HS-5 (cell line): ENCODE measurements around the gene PLA2G4C.

ENCODE experiments used
- DNase-seq: peaks from one replicate; pipeline ENCODE4 v3.0.0-alpha.2; 2012; ENCODE audit warnings: low read depth

PLA2G4C gene, protein sequence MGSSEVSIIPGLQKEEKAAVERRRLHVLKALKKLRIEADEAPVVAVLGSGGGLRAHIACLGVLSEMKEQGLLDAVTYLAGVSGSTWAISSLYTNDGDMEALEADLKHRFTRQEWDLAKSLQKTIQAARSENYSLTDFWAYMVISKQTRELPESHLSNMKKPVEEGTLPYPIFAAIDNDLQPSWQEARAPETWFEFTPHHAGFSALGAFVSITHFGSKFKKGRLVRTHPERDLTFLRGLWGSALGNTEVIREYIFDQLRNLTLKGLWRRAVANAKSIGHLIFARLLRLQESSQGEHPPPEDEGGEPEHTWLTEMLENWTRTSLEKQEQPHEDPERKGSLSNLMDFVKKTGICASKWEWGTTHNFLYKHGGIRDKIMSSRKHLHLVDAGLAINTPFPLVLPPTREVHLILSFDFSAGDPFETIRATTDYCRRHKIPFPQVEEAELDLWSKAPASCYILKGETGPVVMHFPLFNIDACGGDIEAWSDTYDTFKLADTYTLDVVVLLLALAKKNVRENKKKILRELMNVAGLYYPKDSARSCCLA

DNA sequence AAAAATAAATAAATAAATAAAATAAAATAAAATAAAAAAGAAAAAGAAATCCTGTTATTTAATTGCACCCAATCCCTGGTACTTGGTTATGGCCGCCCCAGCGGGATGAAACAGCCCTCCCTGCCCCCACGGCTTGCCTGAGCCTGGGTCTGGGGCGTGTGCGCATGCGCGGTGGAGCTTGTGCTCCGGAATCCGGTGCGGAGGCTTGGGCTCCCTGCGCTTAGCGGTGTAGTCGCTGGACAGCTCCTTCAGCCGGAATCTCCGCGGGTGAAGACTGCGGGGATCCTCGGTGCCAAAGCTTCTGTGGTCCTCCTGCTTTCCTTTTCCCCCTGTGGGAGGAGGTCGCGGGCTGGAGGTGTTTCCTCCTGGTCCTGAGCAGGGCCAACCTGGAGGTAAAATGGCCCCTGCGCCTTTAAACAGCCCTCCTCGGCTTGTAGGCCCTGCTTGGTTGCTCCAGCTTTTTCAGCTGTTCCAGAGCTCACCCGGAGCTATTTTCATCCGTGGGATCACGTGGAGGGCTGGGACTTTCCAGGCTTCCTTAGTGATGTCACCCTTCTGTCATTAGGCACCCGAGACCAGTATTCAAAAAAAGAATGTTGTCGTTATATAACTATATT is at the start of gene PLA2G4C:
PLA2G4C (minus strand) TSS at position 468 of the 617 bp plus-strand sequence. CDS start 4,288 bp downstream, outside the sequence.
- DNase-seq = peak; percentile 58

DNA sequence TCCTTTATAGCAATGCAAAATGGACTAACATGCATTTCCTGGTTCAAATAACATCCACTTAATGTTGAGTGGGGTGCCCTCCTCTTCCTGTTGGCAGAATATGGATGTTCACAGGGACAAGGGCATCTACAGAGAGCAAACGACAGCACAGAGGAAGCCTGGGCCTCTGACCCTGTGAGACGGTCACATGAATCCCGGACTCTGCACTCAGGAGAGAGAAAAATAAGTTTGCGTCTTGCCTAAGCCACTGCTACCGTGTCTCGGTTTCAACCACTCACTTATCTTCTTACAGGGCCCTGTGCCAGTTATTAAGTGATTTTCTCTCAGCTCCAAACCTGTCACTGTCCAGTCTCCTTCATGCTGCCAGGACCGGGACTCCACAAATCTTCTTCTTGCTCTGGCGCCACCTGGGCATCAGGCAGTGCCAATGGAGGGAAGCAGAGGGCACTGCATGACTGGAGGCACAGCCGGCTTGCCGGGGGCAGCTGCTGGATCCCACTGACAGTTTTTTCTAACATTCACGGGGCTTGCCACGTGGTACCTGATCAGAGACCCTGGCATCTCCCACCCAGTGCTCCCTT is 47.7 kb upstream of the PLA2G4C start:
- no peak for DNase-seq

DNA sequence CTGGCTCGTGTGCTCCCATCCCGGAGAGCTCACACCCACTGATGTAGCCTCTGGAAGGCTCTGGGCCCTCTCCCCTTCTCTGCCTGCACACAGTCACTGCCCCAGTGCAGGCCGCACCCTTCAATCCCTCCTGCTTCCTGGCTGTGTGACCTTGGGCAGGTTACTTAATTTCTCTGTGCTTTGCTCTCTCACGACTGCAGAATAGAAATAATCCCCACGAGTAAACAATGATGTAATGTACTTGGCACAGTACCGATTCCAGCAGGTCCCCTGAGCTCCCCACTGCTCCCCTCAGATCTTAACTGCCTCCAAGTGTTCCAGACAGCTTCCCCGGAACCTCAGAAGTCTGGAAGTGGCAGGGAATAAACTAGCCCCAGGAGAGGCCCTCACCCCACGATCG is 43.4 kb upstream of the PLA2G4C start:
- no peak for DNase-seq

DNA sequence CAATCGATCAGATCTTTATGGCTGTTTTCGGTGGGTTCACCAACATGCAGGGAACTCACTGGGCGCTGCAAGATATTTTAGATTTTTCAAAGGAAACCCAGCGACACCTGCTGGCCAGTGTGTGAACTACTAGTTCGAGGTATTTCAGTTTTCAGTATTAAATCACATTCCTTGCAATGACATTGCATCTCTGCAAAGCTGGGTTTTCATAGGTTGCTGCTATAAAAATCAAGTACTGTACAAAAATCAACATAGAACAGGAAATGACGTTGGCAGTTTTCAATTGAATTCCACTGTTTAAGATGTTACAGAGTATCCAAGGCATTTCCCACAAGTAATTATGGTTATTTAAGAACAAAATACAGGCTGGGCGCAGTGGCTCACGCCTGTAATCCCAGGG is 41.9 kb upstream of the PLA2G4C start:
- DNase-seq = peak; percentile 29

DNA sequence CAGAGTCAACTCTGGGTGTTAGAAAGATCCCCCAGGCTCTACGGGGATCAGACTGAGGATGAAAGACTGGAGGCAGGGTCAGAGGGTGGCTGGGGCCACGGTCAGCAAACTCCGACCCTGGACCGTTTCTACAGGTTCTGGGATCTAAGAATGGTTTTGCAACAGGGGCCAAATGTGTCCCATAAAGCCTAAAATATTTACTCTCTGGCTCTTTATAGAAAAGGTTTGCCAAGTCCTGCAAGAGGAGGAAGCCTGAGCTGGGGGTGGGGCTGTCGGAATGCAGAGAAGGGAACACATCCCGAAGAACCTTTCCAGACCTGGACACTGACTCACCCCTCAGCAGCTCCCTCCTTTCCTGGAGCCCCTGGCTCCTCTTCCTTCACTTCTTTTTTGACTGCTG is 38.8 kb upstream of the PLA2G4C start:
- no peak for DNase-seq

DNA sequence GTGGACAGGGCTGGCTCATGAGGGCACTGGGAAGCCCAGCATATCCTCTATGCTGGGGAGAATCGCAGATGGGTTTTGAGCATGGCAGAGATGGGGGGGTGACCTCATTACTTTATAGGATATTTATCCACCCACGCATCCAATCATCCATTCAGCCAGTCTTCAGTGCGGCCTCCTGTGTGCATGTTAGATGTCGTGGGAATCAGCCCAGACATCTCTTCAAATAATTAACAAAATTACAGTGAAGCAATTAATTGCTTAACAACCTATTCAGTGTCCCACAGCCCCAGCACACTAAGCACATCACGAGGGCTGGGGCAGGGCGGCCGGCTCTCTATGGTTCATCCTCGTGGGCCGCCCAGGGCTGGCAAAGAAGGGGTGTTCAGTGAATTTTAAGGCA is 38.0 kb upstream of the PLA2G4C start:
- DNase-seq = no peak

DNA sequence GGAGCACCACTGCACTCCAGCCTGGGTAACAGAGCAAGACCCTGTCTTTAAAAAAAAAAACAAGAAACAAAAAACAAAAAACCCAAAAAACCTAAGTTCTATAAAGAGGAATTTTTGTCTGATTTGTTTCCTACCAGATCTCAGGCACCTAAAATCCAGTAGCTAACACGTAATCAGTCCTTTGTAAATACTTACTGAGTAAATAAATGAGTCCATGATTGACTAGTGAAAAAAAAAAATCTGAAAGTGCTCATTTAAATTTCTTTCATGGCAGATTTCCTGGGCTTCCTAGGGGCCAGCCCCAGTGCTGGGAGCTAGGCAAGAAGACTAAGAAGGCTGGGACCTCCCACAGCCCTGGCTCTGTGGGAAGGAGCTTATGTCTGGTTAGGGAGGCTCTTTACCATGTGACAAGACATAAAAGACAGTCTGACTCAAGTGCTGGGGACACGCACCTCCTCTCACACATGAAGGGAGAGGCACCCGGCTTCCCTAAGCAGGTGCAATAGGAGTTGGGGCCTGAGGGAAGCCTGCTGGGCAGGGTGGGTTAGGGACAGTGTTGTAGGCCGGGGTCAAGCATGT is 37.1 kb upstream of the PLA2G4C start:
- DNase-seq = no peak

DNA sequence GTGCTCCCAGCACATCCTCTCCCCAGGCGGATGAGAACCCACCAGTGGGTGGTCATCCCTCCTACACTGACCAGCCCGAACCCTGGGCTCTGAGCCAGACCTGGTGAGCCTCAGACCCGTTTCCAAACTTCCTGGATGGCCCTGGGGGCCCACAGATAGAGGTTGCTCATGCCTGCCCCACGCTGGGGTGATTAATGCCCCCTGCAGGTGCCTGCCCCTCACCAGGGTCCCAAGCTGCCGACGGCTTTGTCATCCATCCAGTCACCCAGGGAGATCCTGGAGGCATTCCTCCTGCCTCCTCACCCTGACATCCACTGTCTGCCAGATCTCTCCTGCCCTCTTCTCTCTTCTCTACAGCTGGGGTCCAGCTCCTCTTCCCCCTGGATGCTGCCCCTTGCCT is 28.4 kb upstream of the PLA2G4C start:
- DNase-seq = no peak

DNA sequence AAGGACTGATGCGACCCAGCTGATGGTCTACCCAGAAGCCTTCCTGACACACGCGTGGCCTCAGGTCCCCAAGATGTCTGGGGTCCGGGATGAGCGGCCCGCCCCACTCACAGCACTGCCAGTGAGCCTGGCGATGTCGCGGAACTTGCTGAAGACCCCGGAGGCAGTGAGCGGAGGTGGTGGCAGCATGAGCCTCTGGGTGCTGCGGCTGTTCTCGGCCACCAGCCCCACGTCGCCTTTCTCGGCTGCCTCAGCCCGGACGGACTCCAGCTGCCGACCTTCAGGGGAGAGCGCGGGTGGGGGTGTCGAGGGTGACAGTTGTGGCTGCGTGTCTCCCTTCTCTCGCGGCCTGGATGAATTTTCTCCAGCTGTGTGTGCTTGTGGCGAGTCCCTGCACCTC is 26.8 kb upstream of the PLA2G4C start:
- DNase-seq = no peak

DNA sequence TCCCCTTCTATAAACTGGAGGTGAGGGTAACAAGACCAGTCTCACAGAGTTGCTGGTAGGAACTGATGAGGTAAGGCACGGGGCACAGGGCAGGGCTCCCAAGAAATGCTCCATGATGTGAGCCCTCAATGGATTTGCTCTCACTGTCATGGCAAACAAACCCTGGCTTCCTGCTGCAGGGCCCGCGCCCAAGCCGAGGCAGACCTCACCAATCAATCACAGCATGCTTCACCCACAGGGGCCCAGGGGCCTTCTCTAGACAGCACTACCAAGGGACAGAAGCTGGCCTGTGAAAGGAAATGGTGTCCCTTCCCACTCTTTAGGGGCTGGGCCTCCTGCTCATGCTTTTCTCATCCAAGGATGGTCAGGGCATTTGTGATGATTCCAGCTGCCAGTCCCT is 25.9 kb upstream of the PLA2G4C start:
- no peak for DNase-seq

DNA sequence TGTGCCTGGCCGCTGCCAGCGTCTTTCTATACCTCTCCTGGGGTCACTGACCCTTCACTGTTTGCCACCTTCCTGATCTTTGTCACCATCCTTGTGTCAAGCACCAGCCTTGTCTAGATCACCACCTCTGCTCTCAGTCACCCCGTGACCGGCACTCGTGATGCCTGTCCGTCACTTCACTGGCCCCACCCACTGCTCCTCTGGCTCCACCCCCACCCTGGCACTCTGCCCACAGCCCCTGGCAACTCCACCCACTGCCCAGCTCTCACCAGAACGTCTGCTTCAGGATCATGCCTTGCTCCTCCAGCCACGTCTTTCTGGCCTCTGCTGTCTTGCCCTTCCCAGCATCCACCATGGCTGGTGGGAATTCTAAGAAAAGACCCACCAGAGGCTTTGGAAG is 24.8 kb upstream of the PLA2G4C start:
- no peak for DNase-seq

DNA sequence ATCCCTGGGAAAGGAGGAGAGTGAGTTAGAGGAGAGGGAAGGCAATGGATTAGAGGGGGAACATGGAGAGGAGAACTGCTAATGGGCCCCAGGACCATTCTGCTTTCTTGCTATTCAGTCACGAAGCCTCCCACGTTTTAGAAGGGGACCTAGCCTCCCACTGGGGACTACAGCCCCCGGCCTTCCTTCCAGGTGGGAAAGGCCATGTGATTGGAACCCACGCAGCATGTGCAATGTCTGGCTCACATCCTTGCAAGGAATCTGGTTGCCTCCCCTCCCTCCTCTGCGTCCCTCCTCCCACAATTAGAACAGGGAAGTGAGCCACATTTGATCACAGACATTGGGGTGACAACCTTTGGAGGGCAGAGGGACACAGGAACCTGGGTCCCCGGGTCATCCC is 22.5 kb upstream of the PLA2G4C start:
- no peak for DNase-seq

DNA sequence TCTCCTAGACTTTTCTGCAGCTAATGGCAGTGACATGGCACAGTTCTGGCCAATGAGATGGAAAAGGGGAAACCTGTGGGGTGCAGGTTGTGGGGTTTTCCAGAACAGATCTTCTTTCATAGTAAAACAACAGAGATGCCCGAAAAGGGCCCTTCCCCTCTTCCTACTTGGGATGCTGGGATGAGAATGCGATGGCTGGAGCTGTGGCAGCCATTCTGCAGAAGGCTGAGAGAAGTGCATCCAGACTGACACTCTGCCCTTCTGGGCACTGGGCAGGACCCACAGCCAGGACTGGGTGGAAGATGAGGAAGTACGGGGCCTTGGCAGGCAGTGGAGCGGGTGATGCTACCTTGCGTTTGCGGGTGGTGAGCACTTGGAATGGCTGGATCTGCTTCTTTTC is 16.9 kb upstream of the PLA2G4C start:
- no peak for DNase-seq

DNA sequence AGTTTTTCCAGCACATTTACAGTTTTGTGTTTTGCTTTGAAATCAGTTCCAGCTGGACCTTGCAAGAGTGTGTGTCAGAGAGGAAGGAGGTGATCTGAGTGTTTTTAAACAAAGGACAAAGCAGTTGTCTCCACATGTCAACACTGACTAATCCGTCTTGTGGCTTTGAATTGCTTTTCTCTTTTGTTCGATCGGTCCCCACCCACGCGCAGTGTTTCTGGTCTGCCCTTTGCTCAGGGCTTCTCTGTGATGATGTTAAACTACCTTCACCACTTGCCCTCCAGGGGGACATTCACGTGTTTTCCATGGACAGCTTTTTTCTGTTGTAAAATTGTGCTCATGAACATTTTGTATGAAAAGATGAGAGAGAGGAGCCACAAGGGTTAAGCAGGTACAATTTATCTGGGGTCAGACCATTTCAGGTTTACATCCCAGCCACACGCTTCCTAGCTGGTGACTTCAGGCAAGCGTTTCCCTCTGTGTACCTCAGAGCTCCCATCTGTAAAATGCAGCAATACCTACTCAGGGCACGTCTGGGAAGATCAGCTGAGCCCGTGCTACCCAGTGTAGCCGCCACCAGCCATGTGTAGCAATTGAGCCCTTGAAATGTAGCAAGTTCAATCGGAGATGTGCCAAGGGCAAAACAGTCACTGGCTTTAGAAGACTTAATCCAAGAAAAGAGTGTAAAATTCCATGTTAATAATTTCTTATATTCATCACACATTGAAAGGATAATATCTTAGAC is 13.5 kb upstream of the PLA2G4C start:
- peak; percentile 68 for DNase-seq

DNA sequence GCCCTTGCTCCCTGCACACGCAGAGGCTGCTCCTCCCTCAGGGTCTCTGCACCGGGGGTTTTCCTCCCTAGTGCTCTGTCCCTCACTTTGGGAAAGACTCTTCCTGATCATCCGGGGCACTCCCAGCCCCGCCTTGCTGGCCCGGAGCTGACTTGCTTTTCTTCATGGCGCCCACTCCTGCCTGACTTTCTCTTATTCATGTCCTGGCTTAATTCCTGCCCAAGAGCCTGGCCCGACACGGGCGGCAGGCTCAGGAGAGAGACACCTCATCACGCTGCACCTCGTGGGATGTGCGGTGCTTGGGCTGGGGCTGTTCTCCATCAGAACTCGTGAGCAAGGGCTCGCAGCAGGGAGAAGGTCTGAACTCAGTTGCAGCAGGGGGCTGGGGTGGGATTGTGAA is 11.8 kb upstream of the PLA2G4C start:
- no peak for DNase-seq

DNA sequence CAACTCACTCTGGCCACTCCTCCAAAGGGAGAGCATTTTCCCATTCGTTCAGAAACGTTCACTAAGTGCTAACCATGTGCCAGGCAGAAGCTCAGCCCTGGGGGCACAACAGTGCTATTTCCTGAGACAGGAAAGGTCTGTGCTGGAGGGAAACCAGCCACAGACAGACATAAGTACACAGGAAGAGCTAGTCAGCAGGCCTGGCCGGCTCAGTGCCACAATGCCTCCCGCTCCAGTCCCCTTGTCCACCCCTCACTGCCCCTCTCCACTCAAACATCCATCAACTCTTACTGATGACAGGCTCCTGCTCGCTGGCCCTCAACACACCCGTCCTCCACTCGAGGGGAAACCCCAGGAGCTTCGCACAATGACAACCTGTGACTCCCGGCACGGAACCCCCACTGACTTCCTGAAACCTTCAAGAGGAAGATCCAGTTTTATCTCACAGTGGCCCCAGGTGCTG is 11.3 kb upstream of the PLA2G4C start:
- DNase-seq = no peak

DNA sequence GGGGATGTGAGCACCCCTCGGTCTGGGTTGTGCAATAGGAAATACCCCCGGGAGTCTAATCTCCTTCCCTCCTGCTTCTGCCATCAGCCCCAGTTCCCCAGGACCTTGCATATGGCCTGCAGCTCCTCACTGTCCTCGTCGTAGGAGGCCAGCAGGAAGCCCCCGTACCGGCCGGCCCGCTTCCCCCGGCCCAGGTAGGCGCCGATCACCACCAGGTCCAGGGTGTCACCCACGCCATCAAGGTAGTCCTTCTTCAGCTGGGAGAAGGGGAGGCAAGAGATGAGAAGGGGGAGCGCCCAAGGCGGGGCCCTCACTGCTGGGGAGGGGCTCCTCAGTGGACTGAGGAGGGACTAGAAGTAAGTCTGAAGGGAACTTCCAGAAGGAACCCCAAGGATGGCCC is 10.4 kb upstream of the PLA2G4C start:
- DNase-seq = no peak

DNA sequence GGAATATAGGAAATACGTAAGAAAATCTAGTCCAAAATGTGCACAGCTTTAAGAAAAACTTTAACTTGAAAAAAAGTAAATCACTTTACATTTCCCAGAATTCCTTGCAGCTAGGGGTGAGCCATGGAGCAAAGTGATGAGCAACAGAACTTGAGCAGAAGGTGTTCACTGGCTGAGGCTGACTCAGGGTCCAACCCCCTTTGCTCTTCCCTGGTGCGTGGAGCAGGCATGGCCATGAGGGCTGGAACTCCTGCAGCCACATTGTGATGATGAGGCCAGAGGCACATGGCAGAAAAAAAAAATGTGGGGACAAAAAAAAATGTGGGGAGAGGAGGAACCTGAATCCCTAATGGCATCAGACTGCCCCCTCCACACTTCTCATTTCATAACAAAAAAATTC is 9.9 kb upstream of the PLA2G4C start:
- DNase-seq = no peak

DNA sequence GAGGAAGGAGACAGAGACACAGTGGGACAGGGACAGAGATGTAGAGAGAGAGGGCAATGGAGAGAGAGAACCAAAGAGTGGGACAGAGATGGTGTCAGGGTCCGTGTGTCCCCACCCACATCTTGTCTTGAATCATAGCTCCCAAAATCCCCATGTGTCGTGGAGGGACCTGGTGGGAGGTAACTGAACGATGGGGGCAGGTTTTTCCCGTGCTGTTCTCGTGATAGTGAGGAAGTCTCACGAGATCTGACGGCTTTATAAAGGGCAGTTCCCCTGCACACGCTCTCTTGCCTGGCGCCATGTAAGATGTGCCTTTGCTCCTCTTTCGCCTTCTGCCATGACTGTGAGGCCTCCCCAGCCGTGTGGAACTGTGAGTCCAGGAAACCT is 7.5 kb upstream of the PLA2G4C start:
- no peak for DNase-seq

DNA sequence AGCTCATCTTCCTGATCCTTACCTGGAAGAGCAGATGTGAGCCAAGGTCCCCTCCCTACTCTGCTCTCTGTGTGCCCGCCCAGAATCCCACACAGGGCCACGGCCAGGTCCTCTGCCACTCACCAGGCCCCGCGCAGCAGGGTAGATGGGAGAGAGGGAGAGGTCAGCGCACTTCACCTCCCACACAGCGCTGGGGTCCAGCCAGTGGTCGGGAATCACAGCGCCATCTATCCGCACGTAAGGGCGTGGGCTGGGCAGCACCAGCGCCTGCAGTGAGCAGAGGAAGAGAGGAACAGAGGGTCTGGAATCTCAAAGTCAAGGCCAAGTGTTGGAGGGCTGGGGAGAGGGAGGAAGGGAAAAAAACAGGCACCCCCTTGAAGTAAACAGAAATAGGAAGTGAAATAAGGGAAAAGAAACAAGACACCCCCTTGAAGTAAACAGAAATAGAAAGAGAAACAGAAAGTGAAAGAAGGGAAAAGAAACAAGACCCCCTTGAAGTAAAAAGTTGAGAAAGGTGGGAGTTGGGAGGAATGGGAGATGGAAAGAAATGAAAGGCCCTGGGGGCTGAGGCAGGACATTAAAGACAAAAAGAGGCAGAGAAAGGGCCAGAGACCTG is 7.0 kb upstream of the PLA2G4C start:
- no peak for DNase-seq

DNA sequence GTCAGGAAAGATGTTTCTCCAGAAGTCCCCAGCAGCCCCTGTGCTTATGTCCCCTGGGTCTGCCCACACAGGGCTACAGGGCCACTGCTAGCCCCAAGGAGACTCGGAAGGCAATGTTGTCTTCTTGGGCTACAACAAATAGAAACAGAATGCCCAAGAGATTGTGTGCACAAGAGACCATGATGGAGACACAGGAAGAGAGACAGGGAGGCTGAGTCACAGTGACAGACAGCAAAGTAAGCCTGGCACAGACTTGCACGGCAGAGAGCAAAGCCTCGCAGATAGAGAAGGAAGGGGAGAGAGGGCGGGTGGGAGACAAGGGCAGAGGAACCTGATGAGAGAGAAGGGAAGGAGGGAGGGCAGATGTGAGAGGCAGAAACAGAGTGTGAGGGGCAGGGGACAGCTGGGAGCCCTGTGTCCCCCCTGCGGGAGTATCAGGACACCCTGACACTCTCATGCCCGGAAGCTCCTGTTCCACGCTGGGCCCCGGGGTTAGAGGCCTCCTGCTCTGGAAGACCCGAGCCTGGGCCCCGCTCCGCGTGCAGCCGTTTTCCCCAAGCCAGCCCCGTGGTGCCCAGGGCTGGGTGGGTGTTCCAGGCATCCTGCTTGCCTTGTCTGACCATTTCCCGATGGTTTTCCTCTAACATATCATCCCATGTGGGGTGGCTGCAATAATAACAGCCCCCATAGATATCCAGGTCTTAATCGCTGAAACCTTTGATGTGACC is 2.7 kb upstream of the PLA2G4C start:
- DNase-seq = no peak
